GM18519 (cell line): Measurements from ENCODE around the gene CHST8.

Experiments
- ATAC-seq: cut with Tn5 transposase; IDR thresholded peaks from one replicate; pipeline ENCODE4 v1.9.1; 2021; ENCODE audit warnings: mild to moderate bottlenecking, moderate library complexity; ENCODE audit not compliant: unreplicated experiment, low FRiP score

CHST8 gene

GRCh38 chr19:33819880-33820781 is 198.4 kb downstream of the CHST8 start:
- ATAC-seq = no peak

GRCh38 chr19:33821871-33822270 is 200.1 kb downstream of the CHST8 start:
- ATAC-seq = no peak
